Lung (tissue), 12 donors: ENCODE data around the gene CYGB. TPM values are rescaled to one million over a fixed set of nuclear protein-coding genes. Genes with fewer than 3 reads are reported as not detected.

Experiments used
- ATAC-seq: fragments of 200-7000 bp; cut with Tn5 transposase; one replicate; pipeline ENCODE4 v1.9.1; 2020; ENCODE audit warnings: moderate number of reproducible peaks; ENCODE audit not compliant: insufficient read depth, low FRiP score
- DNase-seq, 3 donors: peaks; one replicate each; pipeline ENCODE4 v3.0.0-alpha.2; 2013 to 2017
- H3K27ac ChIP-seq, 2 donors: one replicate each; pipeline ENCODE4 v1.5.1; 2013; ENCODE audit warnings: mild to moderate bottlenecking in 2 of 2, moderate library complexity in 2 of 2, control low read depth in 1 of 2, inconsistent platforms in 1 of 2, low read depth in 1 of 2, low read length in 1 of 2
- H3K27me3 ChIP-seq, 3 donors: one replicate each; pipeline ENCODE4 v1.5.1; 2013; ENCODE audit warnings: low read length in 2 of 3; ENCODE audit not compliant: control insufficient read depth in 3 of 3, insufficient read depth in 3 of 3
- H3K36me3 ChIP-seq, 4 donors: one replicate each; pipeline ENCODE4 v1.5.1; 2013; ENCODE audit warnings: low read length in 4 of 4, mild to moderate bottlenecking in 1 of 4, moderate library complexity in 1 of 4; ENCODE audit not compliant: control insufficient read depth in 4 of 4, insufficient read depth in 4 of 4
- H3K4me1 ChIP-seq, 5 donors: one replicate each; pipeline ENCODE4 v1.5.1; 2013; ENCODE audit warnings: low read length in 5 of 5, mild to moderate bottlenecking in 2 of 5, moderate library complexity in 1 of 5; ENCODE audit not compliant: control insufficient read depth in 5 of 5, insufficient read depth in 5 of 5
- H3K4me3 ChIP-seq: one replicate; pipeline ENCODE4 v1.5.1; 2013; ENCODE audit warnings: mild to moderate bottlenecking, control low read depth, moderate library complexity
- H3K9ac ChIP-seq, 2 donors: one replicate each; pipeline ENCODE4 v1.5.1; 2013; ENCODE audit warnings: low read length in 2 of 2, control low read depth in 1 of 2; ENCODE audit not compliant: insufficient read depth in 1 of 2
- H3K9me3 ChIP-seq, 4 donors: one replicate each; pipeline ENCODE4 v1.5.1; 2013; ENCODE audit warnings: low read length in 3 of 4, mild to moderate bottlenecking in 1 of 4, moderate library complexity in 1 of 4; ENCODE audit not compliant: control insufficient read depth in 4 of 4, insufficient read depth in 3 of 4
- WGBS, 2 donors: extraction: QIAGEN DNeasy Blood & Tissue Kit; methylation state at CpG; one replicate each; pipeline ENCODE4 v1.1.7; 2013; 5-methylcytosine and 5-hydroxymethylcytosine counted together
- polyA plus RNA-seq, 2 donors: library from polyadenylated mRNA; stranded (reverse); fragments of 200-250 nt; gene quantifications; one replicate each; pipeline ENCODE4 v1.2.1, GENCODE V29; 2013
- total RNA-seq, 2 donors: library from RNA; depleted of rRNA in 1 of 2; stranded (reverse); fragments of >200 nt in 1 of 2; gene quantifications; one replicate each; pipeline ENCODE4 v1.2.1, GENCODE V29; 2014 to 2021
- TF ChIP-seq, protein P1 (sequence below): IDR thresholded peaks from 2 replicates; pipeline ENCODE4 v1.5.1; 2012; ENCODE audit warnings: mild to moderate bottlenecking; ENCODE audit errors: control extremely low read depth, extremely low read depth
- donor health status: control.
- donor health status: control.
- donor health status: Bipolar disorder and iron deficiency.
- donor health status: healthy.
- donor health status: DM: yes; HTN: yes; CAD: no.

Gene CYGB
- total and polyA plus RNA-seq, 4 donors: 15.9 to 30.4 (median 20.7) TPM

DNA sequence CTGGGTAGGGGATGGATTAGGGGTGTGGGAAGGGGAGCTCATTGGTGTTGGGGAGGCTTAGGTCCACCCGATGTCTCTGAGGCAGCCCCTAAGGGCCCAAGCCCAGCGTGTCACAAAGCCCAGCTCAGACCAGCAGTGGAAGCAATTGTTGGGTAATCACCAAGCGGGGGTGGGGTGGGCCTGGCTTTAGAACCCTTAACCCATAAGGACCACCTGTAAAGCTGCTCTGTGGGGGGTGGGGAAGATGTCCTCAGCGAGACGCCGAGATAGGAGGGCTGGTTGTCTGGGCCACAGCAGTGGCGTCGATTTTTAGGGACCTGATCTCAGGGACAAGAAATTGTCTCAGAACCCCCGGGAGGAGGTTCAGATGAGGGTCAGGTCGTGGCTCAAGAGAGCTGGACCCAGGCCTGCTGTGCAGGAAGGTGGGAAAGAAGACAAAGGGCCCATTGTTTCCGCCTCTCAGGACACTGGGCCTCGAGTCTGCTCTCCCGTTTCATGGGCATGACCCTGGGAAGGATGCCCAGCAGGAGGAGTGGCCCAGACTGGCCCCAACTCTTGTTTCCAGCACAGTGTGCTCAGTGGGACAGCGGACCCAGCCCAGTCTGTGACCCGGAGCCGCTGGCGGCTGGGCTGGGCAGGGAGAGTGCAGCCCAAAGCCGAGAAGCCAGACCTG lies 32.2 kb upstream of the CYGB start:
- Histone ChIP-seq H3K4me3 (no peak overlapping the region), H3K36me3 (peaks cover 0 to 18% (median 12%) of the 10 kb centered on the region in 4 donors), H3K9ac (no peak overlapping the region), H3K9me3 (no peaks in the 10 kb centered on the region), H3K27me3 (peaks cover 0 to 5% (median 0%) of the 10 kb centered on the region in 3 donors), H3K27ac (no peak overlapping the region), H3K4me1 (peaks cover 0 to 11% (median 3%) of the 10 kb centered on the region in 5 donors)
- 75 to 77% methylated on average over 18 of the region's 18 CpGs for WGBS, 2 donors
- DNase-seq: no peak
- no peak for ATAC-seq
- TF ChIP-seq, protein P1, sequence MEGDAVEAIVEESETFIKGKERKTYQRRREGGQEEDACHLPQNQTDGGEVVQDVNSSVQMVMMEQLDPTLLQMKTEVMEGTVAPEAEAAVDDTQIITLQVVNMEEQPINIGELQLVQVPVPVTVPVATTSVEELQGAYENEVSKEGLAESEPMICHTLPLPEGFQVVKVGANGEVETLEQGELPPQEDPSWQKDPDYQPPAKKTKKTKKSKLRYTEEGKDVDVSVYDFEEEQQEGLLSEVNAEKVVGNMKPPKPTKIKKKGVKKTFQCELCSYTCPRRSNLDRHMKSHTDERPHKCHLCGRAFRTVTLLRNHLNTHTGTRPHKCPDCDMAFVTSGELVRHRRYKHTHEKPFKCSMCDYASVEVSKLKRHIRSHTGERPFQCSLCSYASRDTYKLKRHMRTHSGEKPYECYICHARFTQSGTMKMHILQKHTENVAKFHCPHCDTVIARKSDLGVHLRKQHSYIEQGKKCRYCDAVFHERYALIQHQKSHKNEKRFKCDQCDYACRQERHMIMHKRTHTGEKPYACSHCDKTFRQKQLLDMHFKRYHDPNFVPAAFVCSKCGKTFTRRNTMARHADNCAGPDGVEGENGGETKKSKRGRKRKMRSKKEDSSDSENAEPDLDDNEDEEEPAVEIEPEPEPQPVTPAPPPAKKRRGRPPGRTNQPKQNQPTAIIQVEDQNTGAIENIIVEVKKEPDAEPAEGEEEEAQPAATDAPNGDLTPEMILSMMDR: no peak

DNA sequence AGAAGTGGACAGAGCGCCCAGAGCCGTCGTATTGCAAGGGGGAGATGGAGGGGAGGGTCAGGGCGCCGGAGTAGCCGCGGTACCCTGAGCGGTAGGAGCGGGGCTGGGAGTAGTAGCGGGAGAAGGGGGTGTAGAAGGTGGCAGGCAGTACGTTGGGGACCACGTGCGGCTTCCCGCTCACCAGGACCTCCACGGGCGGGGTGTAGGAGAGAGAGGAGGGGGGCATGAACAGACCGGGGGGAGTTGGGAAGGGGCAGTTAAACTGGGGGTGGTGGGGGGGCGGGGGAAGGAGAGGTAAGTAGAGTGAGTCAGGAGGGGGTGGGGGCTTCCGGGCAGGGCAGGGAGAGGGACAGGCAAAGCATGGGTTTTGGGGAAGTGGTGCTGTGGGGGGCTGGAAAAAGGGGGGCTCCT lies 31.3 kb upstream of the CYGB start:
- Histone ChIP-seq H3K4me1 (peaks cover 0 to 11% (median 3%) of the 10 kb centered on the region in 5 donors), H3K27ac (no peak overlapping the region), H3K36me3 (peaks cover 0 to 20% (median 16%) of the 10 kb centered on the region in 4 donors), H3K4me3 (no peak overlapping the region), H3K27me3 (peaks cover 0 to 5% (median 0%) of the 10 kb centered on the region in 3 donors), H3K9me3 (no peaks in the 10 kb centered on the region), H3K9ac (no peak overlapping the region)
- TF ChIP-seq, protein P1: no peak
- ATAC-seq: no peak
- DNase-seq: no peak
- 16 to 47% methylated on average over 13 to 19 of the region's 19 CpGs for WGBS, 2 donors

DNA sequence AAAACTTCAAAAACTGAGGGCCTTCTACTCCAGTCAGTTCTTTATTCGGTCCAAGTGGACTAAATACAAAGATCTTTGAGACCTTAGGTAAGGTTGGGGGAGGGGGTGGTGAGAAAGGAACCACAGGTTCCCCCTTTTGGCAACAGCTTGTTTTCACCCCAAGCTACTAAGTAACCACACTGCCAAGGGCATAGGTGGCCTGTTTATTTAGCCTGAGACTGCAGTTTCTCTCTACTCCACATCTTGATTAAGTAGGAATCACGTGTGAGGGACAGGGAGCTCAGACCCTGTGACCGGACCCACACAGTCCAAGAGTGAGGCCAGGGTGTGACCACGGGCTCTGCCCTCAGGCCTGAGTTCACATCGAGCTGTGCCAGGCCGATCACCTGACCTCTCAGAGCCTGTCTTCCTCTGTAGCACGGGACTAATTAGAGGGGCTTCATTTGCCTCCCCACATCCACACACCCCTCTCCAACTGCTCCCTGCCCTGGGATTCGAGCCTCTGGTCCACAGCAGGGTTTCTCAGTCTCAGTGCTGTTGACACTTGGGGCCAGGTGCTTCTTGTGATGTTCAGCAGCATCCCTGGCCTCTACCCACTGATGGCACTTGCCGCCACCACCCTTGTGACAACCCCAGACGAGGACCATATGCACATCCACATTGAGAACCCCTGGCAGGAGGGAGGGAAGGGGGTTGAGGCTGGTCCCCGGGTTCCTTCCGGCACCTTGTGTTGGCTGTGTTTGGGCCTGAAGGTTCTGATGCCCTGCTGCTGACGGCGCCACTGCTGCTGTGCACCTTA lies 30.3 kb upstream of the CYGB start:
- DNase-seq (no peak), ATAC-seq (no peak)
- no peak overlapping the region for H3K9ac ChIP-seq
- no peak overlapping the region for H3K4me3 ChIP-seq
- peaks cover 0 to 18% (median 16%) of the 10 kb centered on the region in 4 donors for H3K36me3 ChIP-seq
- WGBS, 2 donors: 51 to 61% methylated on average over 14 of the region's 14 CpGs
- peaks cover 0 to 5% (median 0%) of the 10 kb centered on the region in 3 donors for H3K27me3 ChIP-seq
- no peaks in the 10 kb centered on the region for H3K9me3 ChIP-seq
- peak overlapping the region in 1 of 2 donors; percentile 33 for H3K27ac ChIP-seq
- TF ChIP-seq, protein P1: no peak
- peaks cover 0 to 11% (median 3%) of the 10 kb centered on the region in 5 donors for H3K4me1 ChIP-seq
